ENCODE results near the gene PRUNE2. TPM values are rescaled to one million over a fixed set of nuclear protein-coding genes. Genes with fewer than 3 reads are reported as not detected.

The PRUNE2 gene
- total RNA-seq, 4 donors from 2014 or later = 3.7 to 7.8 (median 4.9) TPM

DNA sequence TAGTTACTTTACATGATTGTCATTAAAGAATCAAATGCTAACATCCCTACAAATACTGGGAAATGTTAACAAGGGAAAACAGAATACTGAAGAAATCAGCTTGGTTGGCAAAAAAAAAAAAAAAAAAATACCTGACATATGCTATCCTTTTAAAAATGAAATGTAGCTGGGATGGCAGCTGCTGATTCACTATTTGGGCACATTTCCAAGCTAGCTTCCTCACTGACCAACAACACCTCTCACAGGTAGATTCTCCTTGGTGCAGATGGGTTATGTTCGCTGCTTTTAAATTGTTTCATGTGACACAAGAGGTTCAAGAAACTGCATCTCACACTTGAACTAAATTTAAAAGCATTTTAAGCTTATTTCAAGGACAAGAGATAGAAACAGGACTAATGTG is 6.1 kb upstream of the PRUNE2 start:
- no peak for DNase-seq
- no peak overlapping the region for H3K4me3 ChIP-seq (replicated peaks in 1 of 3)
- no peaks in the 10 kb centered on the region for H3K9me3 ChIP-seq
- no peaks in the 10 kb centered on the region for H3K36me3 ChIP-seq
- H3K27ac ChIP-seq = no peak overlapping the region
- H3K4me1 ChIP-seq = peaks cover 0 to 9% of the 10 kb centered on the region in 2 donors
- intact Hi-C loops (cut with DNase I) = no loop called here
- no peaks in the 10 kb centered on the region for H3K27me3 ChIP-seq
- WGBS, 2 donors = 94 to 97% methylated on average over 1 of the region's 1 CpG
- no peak for TF ChIP-seq CTCF (IDR thresholded peaks at IDR 0.05)
- no peak for TF ChIP-seq POLR2A (IDR thresholded peaks at IDR 0.05)

- no peak for DNase-seq
- H3K4me3 ChIP-seq (replicated peaks in 1 of 3) = no peak overlapping the region
- peaks cover under 1 to 8% of the 10 kb centered on the region in 2 donors for H3K4me1 ChIP-seq
- intact Hi-C loops (cut with DNase I) = no loop called here
- no peak overlapping the region for H3K27ac ChIP-seq
- no peaks in the 10 kb centered on the region for H3K36me3 ChIP-seq
- TF ChIP-seq POLR2A (IDR thresholded peaks at IDR 0.05) = no peak
- WGBS, 2 donors = 91 to 100% methylated on average over 3 of the region's 3 CpGs
- no peaks in the 10 kb centered on the region for H3K9me3 ChIP-seq
- no peaks in the 10 kb centered on the region for H3K27me3 ChIP-seq
Measured at GRCh38 chr9:76910861-76911260, 4.9 kb upstream of the PRUNE2 start.

DNA sequence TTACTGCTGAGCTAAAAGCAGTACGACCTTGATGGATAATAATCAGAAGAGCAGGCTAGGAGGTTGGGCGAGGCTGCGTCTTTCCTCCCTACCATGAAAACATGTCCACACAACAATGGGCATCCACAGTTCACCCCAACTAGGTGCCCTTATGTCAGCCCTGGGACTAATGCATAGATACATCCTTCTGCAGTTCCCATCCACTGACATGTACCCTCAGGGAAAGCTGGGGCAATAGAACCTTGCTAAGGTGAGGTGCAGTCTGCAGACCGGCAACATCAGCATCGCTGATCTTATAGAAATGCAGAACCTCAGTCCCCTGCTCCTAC is 697 bp upstream of the PRUNE2 start:
- TF ChIP-seq POLR2A (IDR thresholded peaks at IDR 0.05) = no peak
- no peak for TF ChIP-seq CTCF (IDR thresholded peaks at IDR 0.05)
- H3K36me3 ChIP-seq = no peaks in the 10 kb centered on the region
- H3K27me3 ChIP-seq = no peaks in the 10 kb centered on the region
- WGBS, 2 donors = 7 to 10% methylated on average over 5 of the region's 5 CpGs
- no peak overlapping the region for H3K27ac ChIP-seq
- intact Hi-C loops (cut with DNase I) = no loop called here
- H3K4me1 ChIP-seq = peaks cover 11 to 20% of the 10 kb centered on the region in 2 donors
- no peak for DNase-seq
- peak overlapping the region in 1 of 3 donors; percentile 23 for H3K4me3 ChIP-seq (replicated peaks in 1 of 3)
- H3K9me3 ChIP-seq = no peaks in the 10 kb centered on the region

GRCh38 chr9:76904661-76905457 is 1.1 kb downstream of the PRUNE2 start:
- DNase-seq = no peak
- intact Hi-C loops (cut with DNase I) = no loop called here
- Histone ChIP-seq H3K9me3 (no peaks in the 10 kb centered on the region), H3K4me3 (replicated peaks in 1 of 3) (no peak overlapping the region), H3K4me1 (peaks cover 11 to 20% of the 10 kb centered on the region in 2 donors), H3K36me3 (no peaks in the 10 kb centered on the region), H3K27me3 (no peaks in the 10 kb centered on the region), H3K27ac (no peak overlapping the region)
- TF ChIP-seq CTCF (IDR thresholded peaks at IDR 0.05) (no peak), POLR2A (IDR thresholded peaks at IDR 0.05) (no peak)
- 57 to 63% methylated on average over 8 of the region's 8 CpGs for WGBS, 2 donors

DNA sequence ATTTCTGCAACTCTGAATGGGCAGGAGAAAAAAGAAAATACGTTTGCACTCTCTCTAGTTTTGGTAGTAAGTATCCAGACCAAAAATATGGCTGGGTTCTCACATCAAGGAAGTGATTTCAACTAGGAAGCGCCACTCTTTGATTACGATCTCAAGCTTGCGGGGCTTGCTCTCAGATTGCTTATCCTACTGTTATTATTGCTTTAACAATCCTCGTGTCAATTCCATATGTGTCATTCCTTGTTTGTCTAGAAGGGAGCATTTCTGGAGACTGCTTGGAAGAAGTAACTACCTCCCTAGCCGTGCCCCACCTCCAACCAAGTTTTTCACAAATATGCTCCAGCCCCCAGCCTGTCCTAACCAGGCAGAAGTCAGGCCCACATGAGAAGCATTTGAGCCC is 3.5 kb downstream of the PRUNE2 start:
- Histone ChIP-seq H3K27me3 (no peaks in the 10 kb centered on the region), H3K4me3 (replicated peaks in 1 of 3) (no peak overlapping the region), H3K36me3 (no peaks in the 10 kb centered on the region), H3K9me3 (no peaks in the 10 kb centered on the region), H3K27ac (no peak overlapping the region), H3K4me1 (peaks cover 11 to 20% of the 10 kb centered on the region in 2 donors)
- no peak for TF ChIP-seq CTCF (IDR thresholded peaks at IDR 0.05)
- TF ChIP-seq POLR2A (IDR thresholded peaks at IDR 0.05) = no peak
- intact Hi-C loops (cut with DNase I) = no loop called here
- 50% methylated on average over 6 of the region's 6 CpGs for WGBS, 2 donors
- DNase-seq = no peak
